ENCODE data around the gene CTSK. TPM values are rescaled to one million over a fixed set of nuclear protein-coding genes. Genes with fewer than 3 reads are reported as not detected.

CTSK gene
- total and polyA plus RNA-seq, 4 donors, result 2.2 to 3.8 (median 2.4) TPM

DNA sequence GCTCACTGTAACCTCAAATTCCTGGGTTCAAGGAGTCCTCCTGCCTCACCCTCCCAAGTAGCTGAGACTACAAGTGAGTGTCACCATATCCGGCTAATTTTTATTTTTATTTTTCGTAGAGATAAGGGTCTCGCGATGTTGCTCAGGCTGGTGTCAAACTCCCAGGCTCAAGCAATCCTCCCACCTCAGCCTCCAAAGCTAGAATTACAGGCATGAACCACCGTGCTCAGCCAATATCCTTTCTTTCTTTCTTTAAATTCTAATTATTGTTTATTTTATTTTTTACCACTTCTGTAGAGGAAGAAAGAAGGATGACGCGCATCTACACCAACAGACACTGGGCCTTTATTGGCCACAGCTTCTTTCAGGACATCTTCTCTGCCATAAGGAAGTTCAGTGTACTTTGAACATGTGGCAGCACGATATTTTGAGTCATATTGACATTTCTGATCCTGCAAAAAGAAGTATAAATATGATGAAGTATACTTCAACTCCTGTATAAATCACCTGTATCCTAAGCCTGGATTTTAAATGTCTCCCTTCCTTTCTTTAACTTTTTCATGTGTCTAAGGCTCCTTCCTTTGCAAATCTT is 58.2 kb downstream of the CTSK start:
- Histone ChIP-seq H3K4me1 (ENCODE audit: control insufficient read depth in 4 of 4, insufficient read depth in 4 of 4, low read length in 3 of 4) (peaks cover 0 to 1% (median 0%) of the 10 kb centered on the region in 4 donors), H3K27me3 (ENCODE audit: control insufficient read depth in 4 of 4, insufficient read depth in 4 of 4, low read length in 3 of 4) (no peaks in the 10 kb centered on the region), H3K27ac (ENCODE audit: low read depth in 1 of 2, low read length in 2 of 2) (no peak overlapping the region), H3K9ac (ENCODE audit: low read depth in 1 of 2, low read length in 2 of 2) (no peak overlapping the region), H3K9me3 (ENCODE audit: control insufficient read depth in 4 of 4, low read length in 3 of 4) (no peaks in the 10 kb centered on the region), H3K36me3 (ENCODE audit: control insufficient read depth in 4 of 4, insufficient read depth in 3 of 4, low read depth in 1 of 4, low read length in 3 of 4) (peaks cover 0 to 33% (median 23%) of the 10 kb centered on the region in 4 donors), H3K4me3 (ENCODE audit: low read depth in 1 of 3, low read length in 3 of 3) (no peak overlapping the region)
- WGBS, result 86% methylated on average over 8 of the region's 8 CpGs
- TF ChIP-seq SP1 (IDR thresholded peaks at IDR 0.05) (no peak), MAX (IDR thresholded peaks at IDR 0.05) (no peak), REST (IDR thresholded peaks at IDR 0.05) (no peak), GABPA (IDR thresholded peaks at IDR 0.05 in 1 of 2, conservative IDR thresholded peaks at IDR 0.05 in 1 of 2) (no peak), YY1 (IDR thresholded peaks at IDR 0.05) (no peak), JUND (IDR thresholded peaks at IDR 0.05) (no peak), TAF1 (conservative IDR thresholded peaks at IDR 0.05) (no peak), RXRA (IDR thresholded peaks at IDR 0.05) (no peak), RAD21 (IDR thresholded peaks at IDR 0.05) (no peak), ZBTB33 (IDR thresholded peaks at IDR 0.05) (no peak), FOXA2 (IDR thresholded peaks at IDR 0.05) (no peak), EGR1 (IDR thresholded peaks at IDR 0.05; ENCODE audit: low read depth in 2 of 2) (no peak), CTCF (IDR thresholded peaks at IDR 0.05; ENCODE audit: low read depth, low read length, missing input control) (no peak), HNF4A (conservative IDR thresholded peaks at IDR 0.05) (no peak), NR2F2 (IDR thresholded peaks at IDR 0.05) (no peak), HNF4G (IDR thresholded peaks at IDR 0.05) (no peak), FOXA1 (IDR thresholded peaks at IDR 0.05) (no peak)
- TF ChIP-seq, protein P1, sequence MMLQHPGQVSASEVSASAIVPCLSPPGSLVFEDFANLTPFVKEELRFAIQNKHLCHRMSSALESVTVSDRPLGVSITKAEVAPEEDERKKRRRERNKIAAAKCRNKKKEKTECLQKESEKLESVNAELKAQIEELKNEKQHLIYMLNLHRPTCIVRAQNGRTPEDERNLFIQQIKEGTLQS (IDR thresholded peaks at IDR 0.05), result no peak
- no peak for DNase-seq (ENCODE audit: low spot score)
